ENCODE measurements around the gene FAM43A.

The FAM43A gene

DNA sequence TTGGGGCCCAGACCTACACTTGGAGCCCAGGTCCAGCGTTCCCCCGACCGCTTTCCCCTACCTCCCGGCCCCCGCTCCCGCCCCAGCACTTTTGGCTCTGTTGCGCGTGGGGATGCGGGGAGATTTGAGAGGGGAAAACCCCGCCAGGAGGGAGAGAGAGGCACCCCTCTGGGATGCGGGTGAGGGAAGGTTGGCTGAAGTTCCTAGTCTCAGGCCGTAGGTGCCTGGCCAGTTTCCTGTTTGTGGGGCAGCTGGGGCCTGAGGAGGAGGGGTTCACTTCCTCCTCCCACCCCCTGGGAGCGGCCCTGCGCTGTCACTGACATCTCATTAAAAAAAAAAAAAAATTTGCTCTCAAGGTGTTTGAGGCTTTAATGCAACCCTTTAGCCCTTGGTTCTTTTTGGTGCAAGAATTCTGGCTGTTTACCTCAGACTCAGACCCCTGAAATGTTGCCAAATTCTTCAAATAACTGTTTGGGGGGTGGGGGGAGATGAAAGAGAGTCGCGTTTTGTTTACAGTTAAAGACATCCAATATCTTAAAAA is 2.6 kb downstream of the FAM43A start:
- peak overlapping the region; percentile 13 for H3K4me3 ChIP-seq (ENCODE audit: low read length, poor library complexity, severe bottlenecking)

GRCh38 chr3:194688946-194689345 is 3.3 kb downstream of the FAM43A start:
- Histone ChIP-seq H3K4me1 (ENCODE audit: insufficient read depth, low read length, poor library complexity, severe bottlenecking) (peaks cover 36% of the 10 kb centered on the region), H3K4me3 (ENCODE audit: low read length, poor library complexity, severe bottlenecking) (peak overlapping the region; percentile 38), H4K20me1 (ENCODE audit: insufficient read depth, low read length, poor library complexity, severe bottlenecking) (no peaks in the 10 kb centered on the region), H3K4me2 (ENCODE audit: low read depth, low read length, poor library complexity, severe bottlenecking) (peak overlapping the region; percentile 47), H3K36me3 (ENCODE audit: insufficient read depth, low read length) (no peaks in the 10 kb centered on the region), H3K9ac (ENCODE audit: low read depth, low read length, poor library complexity, severe bottlenecking) (peak overlapping the region; percentile 35), H3K79me2 (ENCODE audit: insufficient read depth, low read length) (no peaks in the 10 kb centered on the region), H3F3A (ENCODE audit: low read depth) (no peaks in the 10 kb centered on the region), H3K9me2 (replicated peaks; ENCODE audit: low read depth, low read length) (no peaks in the 10 kb centered on the region), H2AFZ (ENCODE audit: low read length) (peak overlapping the region; percentile 64; the same call in 1 of the 2 replicates), H3K27me3 (ENCODE audit: insufficient read depth, low read length, poor library complexity, severe bottlenecking) (no peaks in the 10 kb centered on the region), H3K9me3 (ENCODE audit: insufficient read depth, low read depth, low read length) (no peaks in the 10 kb centered on the region)
- TF ChIP-seq EZH2phosphoT487 (IDR thresholded peaks at IDR 0.05; ENCODE audit: borderline replicate concordance) (no peak), CTCF (conservative IDR thresholded peaks at IDR 0.05; ENCODE audit: low read length) (no peak)

More for the DNA sequence above, 2.6 kb downstream of the FAM43A start:
- H3K4me1 ChIP-seq (ENCODE audit: insufficient read depth, low read length, poor library complexity, severe bottlenecking), result peaks cover 40% of the 10 kb centered on the region
- H3F3A ChIP-seq (ENCODE audit: low read depth), result no peaks in the 10 kb centered on the region
- H3K79me2 ChIP-seq (ENCODE audit: insufficient read depth, low read length), result no peaks in the 10 kb centered on the region
- peak overlapping the region; percentile 47 for H3K4me2 ChIP-seq (ENCODE audit: low read depth, low read length, poor library complexity, severe bottlenecking)
- TF ChIP-seq CTCF (conservative IDR thresholded peaks at IDR 0.05; ENCODE audit: low read length) (no peak), EZH2phosphoT487 (IDR thresholded peaks at IDR 0.05; ENCODE audit: borderline replicate concordance) (no peak)
- no peaks in the 10 kb centered on the region for H3K9me3 ChIP-seq (ENCODE audit: insufficient read depth, low read depth, low read length)
- H2AFZ ChIP-seq (ENCODE audit: low read length), result 0 out of 2 replicates have a peak overlapping the region, but pooled peaks have one; percentile 64
- no peaks in the 10 kb centered on the region for H3K27me3 ChIP-seq (ENCODE audit: insufficient read depth, low read length, poor library complexity, severe bottlenecking)
- no peaks in the 10 kb centered on the region for H3K9me2 ChIP-seq (replicated peaks; ENCODE audit: low read depth, low read length)
- H3K36me3 ChIP-seq (ENCODE audit: insufficient read depth, low read length), result no peaks in the 10 kb centered on the region
- no peaks in the 10 kb centered on the region for H4K20me1 ChIP-seq (ENCODE audit: insufficient read depth, low read length, poor library complexity, severe bottlenecking)
- peak overlapping the region; percentile 35 for H3K9ac ChIP-seq (ENCODE audit: low read depth, low read length, poor library complexity, severe bottlenecking)

DNA sequence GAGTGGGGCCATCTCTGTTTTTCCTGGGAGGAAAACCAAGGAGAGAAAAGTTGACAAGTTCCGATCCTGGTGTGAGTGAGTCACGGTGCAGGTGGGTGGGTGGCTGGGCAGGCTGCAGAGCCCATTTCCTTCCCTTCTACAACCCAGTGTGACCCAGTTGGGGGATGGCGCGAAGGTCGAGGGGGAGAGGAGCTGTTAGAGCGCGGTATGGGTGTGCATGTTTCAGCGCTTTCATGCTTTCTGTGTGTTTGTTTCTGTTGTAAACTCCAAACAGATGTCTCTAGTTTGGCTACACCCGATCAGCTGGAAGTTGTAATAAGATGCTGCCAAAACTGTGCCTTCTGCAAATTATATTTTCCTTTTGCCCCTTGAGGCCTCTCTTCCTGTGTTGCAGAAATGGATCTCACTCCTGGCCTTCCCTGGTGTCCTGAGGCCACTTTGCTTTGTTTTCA is 3.8 kb downstream of the FAM43A start:
- H3F3A ChIP-seq (ENCODE audit: low read depth), result no peaks in the 10 kb centered on the region
- H3K4me3 ChIP-seq (ENCODE audit: low read length, poor library complexity, severe bottlenecking), result peak overlapping the region; percentile 38
- peak overlapping the region; percentile 47 for H3K4me2 ChIP-seq (ENCODE audit: low read depth, low read length, poor library complexity, severe bottlenecking)
- TF ChIP-seq EZH2phosphoT487 (IDR thresholded peaks at IDR 0.05; ENCODE audit: borderline replicate concordance) (no peak), CTCF (conservative IDR thresholded peaks at IDR 0.05; ENCODE audit: low read length) (no peak)
- no peaks in the 10 kb centered on the region for H4K20me1 ChIP-seq (ENCODE audit: insufficient read depth, low read length, poor library complexity, severe bottlenecking)
- no peaks in the 10 kb centered on the region for H3K36me3 ChIP-seq (ENCODE audit: insufficient read depth, low read length)
- no peaks in the 10 kb centered on the region for H3K9me3 ChIP-seq (ENCODE audit: insufficient read depth, low read depth, low read length)
- H3K9me2 ChIP-seq (replicated peaks; ENCODE audit: low read depth, low read length), result no peaks in the 10 kb centered on the region
- peak overlapping the region; percentile 35 for H3K9ac ChIP-seq (ENCODE audit: low read depth, low read length, poor library complexity, severe bottlenecking)
- H2AFZ ChIP-seq (ENCODE audit: low read length), result peak overlapping the region; percentile 64; the same call in 1 of the 2 replicates
- H3K27me3 ChIP-seq (ENCODE audit: insufficient read depth, low read length, poor library complexity, severe bottlenecking), result no peaks in the 10 kb centered on the region
- H3K4me1 ChIP-seq (ENCODE audit: insufficient read depth, low read length, poor library complexity, severe bottlenecking), result peaks cover 36% of the 10 kb centered on the region
- H3K79me2 ChIP-seq (ENCODE audit: insufficient read depth, low read length), result no peaks in the 10 kb centered on the region

Data from Loucy (cell line).